AG20443 (cell line): Measurements from ENCODE around the gene TGFBR2.

Source experiments
- DNase-seq: peaks from one replicate; pipeline ENCODE4 v3.0.0; 2012; ENCODE audit warnings: low spot score, mixed read lengths

Gene TGFBR2

DNA sequence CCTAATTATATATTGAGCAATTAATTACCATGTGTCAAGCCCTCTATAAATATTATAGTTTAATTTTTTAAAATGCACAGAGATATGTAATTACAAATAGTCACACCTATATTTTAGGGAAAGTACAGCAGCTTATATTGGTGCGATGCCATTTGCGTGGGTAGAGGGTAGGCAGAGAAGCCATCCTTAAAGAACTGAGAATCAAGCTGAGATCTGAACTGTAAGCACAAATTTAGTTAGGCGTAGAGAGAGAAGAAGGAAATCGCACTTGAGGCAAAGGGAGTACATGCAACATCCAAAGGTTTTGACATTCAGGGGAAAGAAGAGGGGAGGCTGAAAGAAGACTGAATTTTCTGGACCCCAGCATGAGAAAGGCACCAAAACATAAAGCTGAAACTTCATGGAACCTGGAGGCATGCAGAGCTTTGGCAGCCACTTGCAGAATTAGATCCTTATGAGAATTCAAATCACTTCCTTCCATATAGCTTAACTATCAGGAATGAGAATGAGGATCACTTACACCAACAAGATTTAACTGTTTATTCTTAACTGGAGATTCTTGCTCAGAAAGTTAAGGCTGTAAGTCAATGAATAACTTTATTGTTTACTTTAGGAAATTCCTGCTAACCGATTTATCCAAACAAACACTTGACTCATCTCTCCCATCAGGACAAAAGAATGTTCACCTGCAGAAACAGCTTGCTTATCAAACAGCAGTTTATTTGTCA, 114.3 kb downstream of the TGFBR2 start:
- DNase-seq, result peak; percentile 14

DNA sequence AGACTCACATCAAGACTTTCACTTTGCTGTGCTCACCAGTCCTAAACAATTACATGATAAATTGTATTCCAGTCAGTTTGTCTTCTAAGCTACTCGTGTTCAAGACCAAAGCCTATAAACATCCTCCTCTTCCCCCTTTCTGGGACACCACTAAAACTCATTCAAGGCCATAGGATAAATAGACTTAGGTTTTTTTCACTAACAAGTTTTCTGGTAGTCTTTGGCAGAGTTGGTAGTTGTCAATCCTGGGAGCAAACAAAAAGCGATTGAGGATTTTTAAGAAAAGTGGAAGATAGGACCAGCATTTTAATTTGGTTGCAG, 114.9 kb downstream of the TGFBR2 start:
- DNase-seq, result no peak

DNA sequence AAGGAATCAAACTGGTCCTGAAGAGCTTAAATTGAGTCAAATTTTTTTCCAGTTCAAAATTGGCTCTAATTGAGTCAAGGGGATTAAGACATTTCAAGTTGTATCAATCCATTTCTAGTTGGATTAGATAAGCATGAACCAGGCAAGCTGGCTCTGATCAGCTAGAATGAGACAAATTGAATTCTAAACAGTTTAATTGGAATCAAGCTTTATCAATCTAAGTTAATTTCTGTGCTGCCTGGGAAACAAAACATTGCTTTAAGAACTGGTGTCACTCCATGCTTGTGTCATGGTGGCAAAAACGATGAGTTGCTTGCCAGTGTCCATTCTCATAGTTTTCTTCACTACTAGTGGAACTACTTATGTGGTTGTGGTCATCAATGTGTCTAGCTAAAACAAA, 116.8 kb downstream of the TGFBR2 start:
- no peak for DNase-seq

GRCh38 chr3:30724863-30725262, 118.5 kb downstream of the TGFBR2 start:
- no peak for DNase-seq

- DNase-seq, result no peak
These were observed 121.7 kb downstream of the TGFBR2 start for GRCh38 chr3:30728143-30728542.

DNA sequence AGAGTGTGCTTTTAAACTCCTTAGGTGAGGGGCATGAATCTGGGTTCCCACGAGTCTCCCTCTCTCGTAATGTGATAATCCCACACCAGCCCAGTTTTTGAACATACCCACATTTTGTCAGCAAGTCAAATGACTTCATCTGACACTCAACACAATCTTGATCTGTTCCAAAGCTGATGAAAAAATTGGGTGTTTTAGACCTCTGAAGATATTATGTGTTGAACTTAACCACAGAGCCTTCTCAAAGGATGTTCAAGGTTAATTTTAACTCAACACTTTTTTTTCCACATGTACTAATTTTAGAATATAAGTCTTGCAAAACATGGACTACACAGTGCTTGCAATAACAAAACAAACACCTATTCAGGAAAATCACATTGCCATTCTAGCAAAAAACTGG, 123.1 kb downstream of the TGFBR2 start:
- DNase-seq, result no peak

DNA sequence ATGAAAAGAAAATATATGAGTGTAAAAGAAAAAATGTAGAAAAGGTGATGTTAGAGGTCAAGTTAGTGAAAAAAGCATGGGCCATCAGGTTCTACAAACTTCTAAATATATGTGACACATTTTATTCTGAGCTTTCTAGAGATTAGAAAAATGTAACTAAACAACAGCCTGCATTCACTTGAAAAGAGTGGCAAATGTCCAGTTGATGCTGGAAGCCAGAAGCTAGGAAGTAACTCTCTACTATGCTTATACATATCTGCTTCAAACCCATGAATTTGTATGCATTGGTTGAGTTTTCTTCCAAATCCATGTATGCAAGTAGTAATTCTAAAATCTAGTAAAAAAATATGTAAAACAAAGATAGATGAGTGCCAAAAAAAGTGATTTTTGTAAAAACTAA, 123.5 kb downstream of the TGFBR2 start:
- DNase-seq, result no peak

- no peak for DNase-seq
These were observed 124.6 kb downstream of the TGFBR2 start for GRCh38 chr3:30730967-30731366.

- no peak for DNase-seq
These were observed 126.8 kb downstream of the TGFBR2 start for GRCh38 chr3:30733209-30733608.

- DNase-seq, result no peak
These were observed 127.3 kb downstream of the TGFBR2 start for GRCh38 chr3:30733696-30734095.

GRCh38 chr3:30737743-30738499, 131.5 kb downstream of the TGFBR2 start:
- DNase-seq, result no peak

GRCh38 chr3:30738605-30739004, 132.2 kb downstream of the TGFBR2 start:
- no peak for DNase-seq

GRCh38 chr3:30741889-30742288, 135.5 kb downstream of the TGFBR2 start:
- no peak for DNase-seq

GRCh38 chr3:30742796-30743619, 136.6 kb downstream of the TGFBR2 start:
- no peak for DNase-seq
